T-helper 1 cell treated with Interleukin-12 subunit alpha and Interleukin-12 subunit beta and Interleukin-4 antibody, amounts not matched to agents 30 ng/mL and 1 ng/mL, for 36 hours (primary cell): ENCODE measurements around the gene BTRC. TPM values are rescaled to one million over a fixed set of nuclear protein-coding genes. Genes with fewer than 3 reads are reported as not detected.
"Not testable (repeated sequence)": the region's sequence is repeated elsewhere in the genome, so short reads cannot be mapped to it uniquely, and the experiment has no call there.

ENCODE experiments used
- intact Hi-C: fragments of 100-400 bp; cut with micrococcal nuclease; formaldehyde crosslinking; loops from one replicate; pipeline ENCODE4 v1.15.1; 2024
- total RNA-seq: library from RNA; stranded (reverse); gene quantifications from 2 replicates; pipeline ENCODE4 v1.2.3, GENCODE V29; 2022

BTRC gene
- total RNA-seq, 1 donor from 2014 or later, result 14.8 TPM

DNA sequence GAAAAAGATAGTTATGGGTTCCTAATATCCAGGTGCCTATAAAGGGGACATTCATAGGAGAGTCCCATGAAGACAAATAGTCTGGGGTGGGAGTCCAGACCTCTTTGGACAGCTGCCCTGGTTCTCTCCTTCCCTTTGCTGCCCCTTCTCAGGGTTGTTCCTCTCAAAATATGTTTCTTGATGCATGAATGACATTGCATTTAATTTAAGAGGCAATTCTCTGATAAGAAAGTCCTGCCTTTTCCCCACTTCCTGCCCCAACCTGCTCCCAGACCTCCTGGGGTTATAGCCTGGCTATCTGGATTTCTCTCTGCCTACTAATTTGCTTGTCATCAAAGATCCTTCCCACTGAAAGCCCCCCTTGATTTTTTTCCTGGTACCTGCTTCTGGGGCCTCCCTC is 12.5 kb upstream of the BTRC start:
- intact Hi-C loops, result no loop called here

DNA sequence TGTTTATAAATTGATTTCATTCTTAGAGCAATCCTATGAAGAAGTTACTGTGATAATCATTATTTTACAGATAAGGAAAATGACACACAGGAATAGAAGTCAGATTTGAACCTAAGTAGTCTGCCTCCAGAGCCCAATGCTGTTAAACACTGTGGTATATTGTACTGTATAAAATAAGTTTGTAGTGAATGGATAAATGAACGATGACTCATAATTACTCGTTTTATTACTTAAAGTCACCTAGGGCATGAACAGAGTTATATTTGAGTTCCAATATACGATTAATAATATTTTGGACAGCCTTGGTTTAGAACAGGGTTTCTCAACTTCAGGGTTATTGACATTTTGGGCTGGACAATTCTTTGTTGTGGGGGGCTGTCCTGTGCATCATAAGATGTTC is 7.8 kb upstream of the BTRC start:
- intact Hi-C loops, result no loop called here

DNA sequence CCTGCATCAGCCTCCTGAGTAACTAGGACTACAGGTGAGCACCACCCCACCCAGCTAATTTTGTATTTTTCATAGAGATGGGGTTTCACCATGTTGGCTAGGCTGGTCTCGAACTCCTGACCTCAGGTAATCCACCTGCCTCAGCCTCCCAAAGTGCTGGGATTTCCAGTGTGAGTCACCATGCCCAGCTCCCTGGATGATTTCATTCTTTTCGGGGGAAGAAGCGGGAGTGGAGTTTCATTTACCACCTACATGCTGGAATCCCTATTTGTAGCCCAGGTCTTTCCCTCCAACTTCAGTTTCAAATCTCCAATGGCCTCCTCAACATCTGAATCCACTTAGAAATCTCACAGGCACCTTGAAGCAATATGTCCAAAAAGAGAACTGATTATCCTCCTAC is 2.9 kb upstream of the BTRC start:
- intact Hi-C loops, result loop anchor here (5.0 to 10.0 kb wide), 6 partner anchors 354 to 1619 kb away; partner anchors contain the start of genes ARMH3, COX15, CUTC and LZTS2

DNA sequence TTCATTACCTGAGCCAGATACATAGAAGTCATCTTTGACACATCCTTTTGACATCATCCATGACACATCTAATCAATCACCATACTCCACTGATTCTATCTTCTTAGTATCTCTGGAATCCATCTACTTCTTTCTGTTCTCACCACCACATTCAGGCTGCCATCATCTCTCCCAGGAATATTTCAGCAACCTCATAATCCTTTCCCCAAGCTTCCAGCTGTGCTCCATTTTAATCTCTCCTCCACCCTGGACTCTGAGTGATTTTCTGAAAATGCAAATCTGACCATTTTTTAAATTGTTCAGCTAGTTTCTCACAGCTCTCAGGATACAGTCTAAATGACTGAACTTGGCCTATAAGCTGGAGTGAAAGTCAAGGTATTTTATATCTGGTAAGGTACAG is 2.5 kb upstream of the BTRC start:
- intact Hi-C loops, result loop anchor here (5.0 to 10.0 kb wide), 6 partner anchors 354 to 1619 kb away; partner anchors contain the start of genes ARMH3, COX15, CUTC and LZTS2

DNA sequence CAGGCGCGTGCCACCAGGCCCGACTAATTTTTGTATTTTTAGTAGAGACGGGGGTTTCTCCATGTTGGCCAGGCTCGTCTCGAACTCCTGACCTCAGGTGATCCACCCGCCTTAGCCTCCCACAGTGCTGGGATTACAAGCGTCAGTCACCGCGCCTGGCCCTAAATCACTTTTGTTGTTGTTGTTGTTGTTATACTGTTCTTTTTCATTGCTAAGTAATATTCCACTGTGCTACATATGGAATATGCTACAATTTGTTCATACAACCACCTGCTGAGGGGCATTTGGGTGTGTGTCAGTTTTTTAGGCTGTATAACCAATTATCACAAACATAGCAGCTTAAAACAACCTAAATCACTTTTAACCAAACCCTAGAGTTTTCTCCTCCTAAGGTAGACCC is 1.1 kb upstream of the BTRC start:
- intact Hi-C loops, result loop anchor here (1.0 to 10.0 kb wide), 13 partner anchors 44 to 1732 kb away; partner anchors contain the start of genes ARMH3, COX15, CUTC and DPCD

DNA sequence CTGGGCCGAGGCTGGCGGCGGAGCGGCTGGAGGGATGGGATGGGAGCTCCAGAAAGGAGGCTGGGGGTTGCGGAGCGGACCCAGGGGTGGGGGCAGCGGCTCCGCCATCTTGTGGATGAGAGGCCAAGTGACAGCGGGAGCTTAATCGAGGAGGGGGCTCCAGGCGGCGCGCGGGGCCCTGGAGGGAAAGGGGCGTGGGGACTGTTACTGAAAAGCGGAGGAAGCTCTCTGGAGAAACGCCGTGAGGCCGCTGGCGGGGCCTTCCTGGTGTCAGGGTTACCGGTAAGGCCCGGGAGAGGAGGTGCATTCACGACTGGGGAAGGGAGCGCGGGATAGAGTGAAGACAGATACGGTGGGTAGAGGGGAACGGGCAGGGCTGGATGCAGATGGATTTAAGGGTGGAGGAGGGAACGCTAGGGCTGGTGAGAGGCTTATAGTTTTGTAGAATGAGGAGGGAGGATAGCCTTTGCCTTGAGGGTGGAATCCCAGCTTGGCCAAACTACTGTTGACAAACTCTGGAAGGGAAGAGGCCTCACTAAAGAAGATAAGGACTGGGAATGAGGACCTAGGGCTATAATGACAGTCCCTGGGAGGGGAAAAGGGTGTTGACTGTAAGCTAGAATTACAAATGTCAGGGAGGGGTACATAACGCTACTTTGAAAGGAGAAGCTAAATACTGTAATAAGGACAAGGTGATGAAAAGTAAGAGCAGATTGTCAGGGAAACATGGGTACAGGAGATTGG is 535 bp downstream of the BTRC start:
- intact Hi-C loops, result loop anchor here (1.0 to 10.0 kb wide), 10 partner anchors 56 to 1622 kb away; partner anchors contain the start of genes ARMH3, COX15, CUTC and HIF1AN

DNA sequence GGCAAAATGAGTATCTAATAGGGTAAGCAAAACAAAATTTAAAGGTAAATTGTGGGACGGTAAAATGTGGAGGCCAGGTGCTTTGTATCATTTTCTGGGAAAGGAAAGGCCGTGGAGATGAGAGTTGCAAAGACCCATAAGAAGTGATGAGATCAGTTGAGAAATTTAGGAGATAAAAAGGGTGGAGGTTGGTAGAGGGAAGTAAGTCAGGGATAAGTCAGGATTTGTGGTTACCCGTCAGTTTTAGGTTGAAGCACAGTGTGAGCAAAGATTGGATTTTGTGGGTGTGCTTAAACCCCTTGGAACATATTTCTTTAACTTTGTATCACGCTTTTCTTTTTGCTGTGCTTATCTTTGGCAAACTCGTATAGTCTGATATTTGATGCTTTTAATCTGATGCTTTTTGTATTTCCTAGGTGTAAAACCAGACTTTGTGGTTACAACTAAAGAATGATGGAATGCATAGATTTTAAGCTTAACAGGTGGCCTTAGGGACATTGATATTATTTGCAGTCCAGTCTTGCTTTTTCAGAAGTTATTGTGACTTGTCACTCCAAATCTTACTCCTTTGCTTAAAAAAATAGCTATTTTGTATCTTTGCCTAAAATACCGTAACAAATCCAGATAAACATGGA is 1.2 kb downstream of the BTRC start:
- intact Hi-C loops, result loop anchor here (10.0 kb wide), 2 partner anchors 800 to 1290 kb away; partner anchors contain the start of genes NOLC1 and TRIM8

DNA sequence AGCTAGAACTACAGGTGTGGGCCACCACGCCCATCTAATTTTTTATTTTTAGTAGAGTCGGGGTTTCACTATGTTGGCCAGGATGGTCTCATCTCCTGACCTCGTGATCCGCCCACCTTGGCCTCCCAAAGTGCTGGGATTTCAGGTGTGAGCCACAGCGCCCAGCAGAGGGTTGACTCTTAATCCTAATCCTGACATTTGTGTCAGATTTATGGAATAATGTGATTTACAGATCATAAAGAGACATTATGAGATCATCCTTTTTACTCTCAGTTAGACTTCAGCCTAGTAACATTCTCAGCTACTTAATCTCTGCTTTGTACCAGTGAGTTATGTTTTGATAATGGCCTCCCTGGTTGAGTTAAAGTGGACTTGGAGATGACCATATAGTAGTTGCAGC is 2.2 kb downstream of the BTRC start:
- intact Hi-C loops, result loop anchor here (10.0 kb wide), 2 partner anchors 799 to 1289 kb away; partner anchors contain the start of genes NOLC1 and TRIM8

DNA sequence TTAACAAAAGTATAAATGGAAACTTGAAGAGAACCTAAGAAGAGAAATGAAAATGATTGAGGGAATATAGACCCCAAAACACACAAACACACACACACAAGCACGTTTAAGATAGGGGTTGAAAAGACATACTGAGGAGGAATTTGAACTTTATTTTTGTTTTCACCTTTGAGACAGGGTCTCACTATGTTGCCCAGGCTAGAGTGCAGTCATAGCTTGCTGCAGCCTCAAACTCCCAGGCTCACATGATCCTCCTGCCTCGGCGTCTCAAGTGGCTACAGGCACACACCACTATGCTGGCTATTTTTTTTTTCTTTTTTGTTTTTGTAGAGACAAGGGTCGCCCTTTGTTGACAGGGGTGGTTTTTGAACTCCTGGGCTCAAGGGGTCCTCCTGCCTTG is 4.0 kb downstream of the BTRC start:
- intact Hi-C loops, result loop anchor here (10.0 kb wide), 2 partner anchors 797 to 1287 kb away; partner anchors contain the start of genes NOLC1 and TRIM8

DNA sequence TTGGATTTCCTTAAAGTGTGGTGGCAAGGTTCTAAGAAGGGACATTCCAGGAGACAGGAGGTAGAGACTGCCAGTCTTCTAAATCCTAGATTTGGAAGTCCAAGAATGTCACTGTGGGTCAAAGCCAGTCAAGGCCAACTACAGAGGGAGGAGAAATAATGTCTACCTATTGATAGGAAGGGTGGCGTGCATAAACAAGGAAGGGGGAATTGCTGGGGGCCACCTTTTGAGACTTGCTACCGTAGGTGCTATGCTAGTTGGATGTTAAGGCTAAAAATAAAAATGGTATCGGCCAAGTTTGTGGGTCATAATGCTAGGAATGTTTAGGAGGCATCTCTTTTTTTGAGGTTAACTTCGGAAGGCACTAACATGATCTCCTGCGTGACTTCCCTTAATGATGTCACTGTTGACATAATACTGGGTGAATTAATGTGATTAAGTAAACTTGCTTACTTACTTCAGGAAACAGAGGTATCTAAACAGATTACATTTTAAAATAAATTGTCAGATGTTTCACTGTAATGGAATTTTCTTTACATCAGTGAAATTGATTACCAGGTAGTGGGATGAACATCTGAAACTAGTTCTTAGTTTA is 4.8 kb downstream of the BTRC start:
- intact Hi-C loops, result loop anchor here (10.0 kb wide), 2 partner anchors 796 to 1286 kb away; partner anchors contain the start of genes NOLC1 and TRIM8

DNA sequence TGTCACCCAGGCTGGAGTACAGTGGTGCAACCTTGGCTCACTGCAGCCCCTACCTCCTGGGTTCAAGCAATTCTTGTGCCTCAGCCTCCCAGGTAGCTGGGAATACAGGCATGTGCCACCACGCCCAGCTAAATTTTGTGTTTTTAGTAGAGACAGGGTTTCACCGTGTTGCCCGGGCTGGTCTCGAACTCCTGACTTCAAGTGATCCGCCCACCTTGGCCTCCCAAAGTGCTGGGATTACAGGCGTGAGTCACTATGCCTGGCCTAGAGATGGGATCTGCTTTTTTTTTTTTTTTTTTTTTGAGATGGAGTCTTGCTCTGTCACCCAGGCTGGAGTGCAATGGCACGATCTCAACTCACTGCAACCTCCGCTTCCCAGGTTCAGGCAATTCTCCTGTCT is 6.1 kb downstream of the BTRC start:
- intact Hi-C loops, result not testable (repeated sequence)

DNA sequence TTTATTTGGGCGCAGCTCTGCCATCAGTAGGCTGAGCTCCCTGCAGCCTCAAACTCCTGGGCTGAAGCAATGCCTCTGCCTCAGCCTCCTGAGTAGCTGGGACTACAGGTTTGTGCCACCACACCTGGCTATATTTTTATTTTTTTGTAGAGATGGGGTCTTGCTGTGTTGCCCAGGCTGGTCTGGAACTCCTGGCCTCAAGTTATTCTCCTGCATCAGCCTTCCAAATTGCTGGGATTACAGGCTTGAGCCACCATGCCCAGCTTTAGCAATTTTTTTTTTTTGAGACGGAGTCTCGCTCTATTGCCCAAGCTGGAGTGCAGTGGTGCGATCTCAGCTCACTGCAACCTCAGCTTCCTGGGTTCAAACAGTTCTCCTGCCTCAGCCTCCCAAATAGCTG is 6.9 kb downstream of the BTRC start:
- intact Hi-C loops, result not testable (repeated sequence)

DNA sequence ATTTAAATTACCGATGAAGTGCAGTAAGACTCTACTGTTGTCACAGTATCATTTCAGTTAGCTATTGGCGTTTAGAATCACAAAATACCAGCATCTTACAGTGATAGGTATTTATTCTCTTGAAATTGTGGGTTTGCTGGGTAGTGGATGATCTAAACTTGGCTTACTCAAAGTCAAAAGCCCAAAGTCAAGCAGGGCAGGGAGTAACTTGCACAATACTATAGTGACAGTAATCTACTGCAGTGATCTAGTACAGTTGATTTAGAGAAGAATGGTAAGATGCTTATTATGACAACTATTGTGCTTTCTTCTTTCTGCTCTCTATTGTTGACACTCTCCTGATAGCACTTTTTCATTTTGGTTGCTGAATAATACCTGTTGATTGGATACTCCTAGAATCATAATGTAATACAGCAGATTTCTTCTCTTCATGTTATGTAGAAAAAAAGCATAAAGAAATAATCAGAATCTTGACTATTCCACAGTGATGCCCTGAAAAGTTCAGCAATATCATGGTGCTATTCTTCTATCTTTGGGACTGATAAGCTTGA is 10.0 kb downstream of the BTRC start:
- intact Hi-C loops, result no loop called here

DNA sequence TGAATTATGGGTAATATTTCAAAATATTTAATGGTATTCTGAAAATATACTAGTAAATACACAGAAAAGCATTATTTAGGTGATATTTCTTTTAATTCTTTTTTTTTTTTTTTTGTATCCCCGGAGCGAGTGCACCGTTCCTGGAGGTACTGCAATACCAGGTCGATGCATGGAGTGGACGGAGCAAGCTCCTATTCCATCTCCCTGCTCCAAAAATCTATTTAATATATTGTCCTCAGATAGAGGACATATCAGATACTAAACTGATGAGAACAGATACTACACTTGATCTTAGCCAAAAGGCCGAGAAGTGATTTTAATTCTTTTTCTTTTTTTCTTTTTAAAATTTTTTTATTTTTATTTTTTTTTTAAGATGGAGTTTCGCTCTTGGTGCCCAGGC is 10.8 kb downstream of the BTRC start:
- intact Hi-C loops, result no loop called here

DNA sequence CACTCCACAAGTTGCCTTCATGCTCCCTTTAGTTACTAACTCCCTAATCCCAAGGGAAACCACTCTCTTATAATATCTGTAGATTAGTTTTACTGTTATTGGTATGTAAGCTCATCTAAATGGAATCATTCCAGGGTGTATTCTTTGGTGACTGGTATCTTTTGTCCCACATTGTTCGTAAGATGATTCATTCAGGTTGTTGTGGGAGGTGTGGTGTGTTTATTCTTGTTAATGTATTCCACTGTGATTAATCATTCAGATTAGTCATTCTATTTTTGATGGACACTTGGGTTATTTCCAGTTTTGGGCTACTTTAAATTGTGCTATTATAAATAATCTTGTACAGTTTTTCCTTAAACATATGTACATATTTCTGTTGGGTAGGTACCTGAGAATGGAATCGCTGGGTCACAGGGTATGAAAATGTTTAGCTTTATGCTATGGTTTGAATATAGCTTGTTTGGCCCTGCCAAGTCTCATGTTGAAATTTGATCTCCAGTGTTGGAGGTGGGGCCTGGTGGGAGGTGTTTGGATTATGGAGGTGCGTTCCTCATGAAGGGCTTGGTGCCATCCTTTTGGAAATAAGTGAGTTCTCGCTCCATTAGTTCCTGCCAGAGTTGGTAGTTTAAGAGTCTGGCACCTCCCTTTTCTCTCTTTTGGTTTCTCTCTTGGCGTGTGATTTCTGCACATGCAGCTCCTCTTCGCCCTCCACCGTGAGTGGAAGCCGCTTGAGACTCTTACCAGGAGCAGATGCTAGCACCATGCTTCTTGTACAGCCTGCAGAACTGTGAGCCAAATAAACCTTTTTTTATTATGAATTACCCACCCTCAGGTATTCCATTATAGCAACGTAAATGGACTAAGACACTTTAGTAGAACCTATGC is 13.8 kb downstream of the BTRC start:
- intact Hi-C loops, result no loop called here

DNA sequence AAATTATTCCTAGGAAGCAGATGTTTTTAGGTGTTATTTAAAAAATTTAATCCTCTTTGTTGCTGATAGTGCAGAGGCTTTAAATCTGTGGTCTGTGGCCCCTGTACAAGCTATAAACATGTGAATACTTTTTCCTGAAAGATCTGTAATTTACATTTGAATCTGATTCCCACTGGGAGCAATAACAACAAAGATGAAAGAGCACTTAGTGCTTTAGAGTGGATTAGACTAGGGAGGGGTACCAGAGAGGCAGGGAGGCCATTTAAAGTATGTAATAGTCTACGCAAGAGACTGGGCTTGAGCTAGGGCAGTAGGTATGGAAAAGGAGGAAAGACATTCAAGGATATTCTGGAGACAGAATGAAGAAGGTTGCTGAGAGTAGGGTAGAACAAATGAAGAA is 19.1 kb downstream of the BTRC start:
- intact Hi-C loops, result no loop called here

DNA sequence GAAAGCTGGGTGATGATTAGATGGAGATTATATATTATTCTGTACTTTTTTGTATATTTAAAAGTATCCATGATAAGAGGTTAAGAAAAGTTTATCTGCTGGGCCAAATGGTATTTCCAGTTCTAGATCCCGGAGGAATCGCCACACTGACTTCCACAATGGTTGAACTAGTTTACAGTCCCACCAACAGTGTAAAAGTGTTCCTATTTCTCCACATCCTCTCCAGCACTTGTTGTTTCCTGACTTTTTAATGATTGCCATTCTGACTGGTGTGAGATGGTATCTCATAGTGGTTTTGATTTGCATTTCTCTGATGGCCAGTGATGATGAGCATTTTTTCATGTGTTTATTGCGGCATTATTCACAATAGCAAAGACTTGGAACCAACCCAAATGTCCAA is 20.0 kb downstream of the BTRC start:
- intact Hi-C loops, result not testable (repeated sequence)

DNA sequence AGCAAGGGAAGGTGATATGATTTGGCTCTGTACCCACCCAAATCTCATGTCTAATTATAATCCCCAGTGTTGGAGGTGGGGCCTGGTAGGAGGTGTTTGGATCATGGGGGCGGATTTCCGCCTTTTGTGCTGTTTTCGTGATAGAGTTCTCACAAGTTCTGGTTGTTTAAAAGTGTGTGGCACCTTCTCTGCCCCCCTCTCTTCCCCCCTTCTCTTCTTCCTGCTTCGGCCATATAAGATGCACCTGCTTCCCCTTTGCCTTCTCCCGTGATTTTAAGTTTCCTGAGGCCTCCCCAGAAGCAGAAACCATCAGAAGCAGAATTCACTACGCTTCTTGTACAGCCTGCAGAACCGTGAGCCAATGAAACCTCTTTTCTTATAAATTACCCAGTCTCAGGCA is 21.1 kb downstream of the BTRC start:
- intact Hi-C loops, result no loop called here

DNA sequence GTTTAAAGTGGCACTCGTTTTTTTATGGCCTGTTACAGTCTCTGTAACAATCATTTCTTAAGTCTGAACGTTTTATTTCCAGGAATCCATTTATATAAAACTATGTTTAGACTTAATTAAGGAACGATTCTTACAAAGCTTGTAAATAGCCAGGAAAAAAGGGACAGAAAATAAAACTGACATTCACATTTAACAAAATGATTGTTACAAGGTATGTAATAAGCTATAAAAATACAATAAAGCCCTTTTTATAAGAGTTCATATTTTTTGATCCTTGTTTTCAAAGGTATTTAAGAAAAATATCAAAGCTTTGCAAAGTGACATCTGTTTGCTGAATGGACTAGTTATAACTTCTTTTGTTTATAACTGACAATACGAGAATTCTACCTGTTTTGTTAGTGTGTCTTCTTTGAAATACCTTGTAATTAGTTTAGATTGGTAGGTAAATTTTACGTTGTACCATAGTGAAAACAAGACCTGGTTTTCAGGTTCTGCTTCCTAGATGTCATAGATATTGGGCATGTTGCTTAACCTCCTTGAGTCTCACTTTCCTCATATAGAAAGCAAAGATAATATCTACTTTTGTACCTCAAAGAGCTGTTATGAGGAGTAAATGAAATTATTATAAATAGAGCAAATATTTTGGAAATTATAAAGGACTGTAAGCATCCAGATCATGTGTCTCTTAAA is 25.8 kb downstream of the BTRC start:
- intact Hi-C loops, result no loop called here
